OCI-LY1 (cell line): ENCODE measurements around the gene NUDT21.

Experiments
- H2AFZ ChIP-seq: fragments of 200-600 bp; sonication (generic), shearing (Covaris generic); 2 replicates; pipeline ENCODE4 v1.6.0; 2014; ENCODE audit warnings: antibody characterized with exemption, mild to moderate bottlenecking, low read length
- H3F3A ChIP-seq: fragments of 200-600 bp; sonication (generic), shearing (Covaris generic); 2 replicates; pipeline ENCODE4 v1.6.0; 2014; ENCODE audit warnings: mild to moderate bottlenecking, antibody characterized with exemption, low read length, moderate library complexity; ENCODE audit not compliant: insufficient read depth
- H3K27ac ChIP-seq: fragments of 200-600 bp; sonication (generic); 2 replicates; pipeline ENCODE4 v1.5.1; 2014; ENCODE audit warnings: low read length, mixed run types, mild to moderate bottlenecking, low read depth; ENCODE audit not compliant: poor library complexity, severe bottlenecking
- H3K27me3 ChIP-seq: fragments of 200-600 bp; sonication (generic); 2 replicates; pipeline ENCODE4 v1.6.0; 2014; ENCODE audit warnings: antibody characterized with exemption, mild to moderate bottlenecking, low read length, moderate library complexity; ENCODE audit not compliant: insufficient read depth
- H3K36me3 ChIP-seq: fragments of 200-600 bp; sonication (generic); 2 replicates; pipeline ENCODE4 v1.6.1; 2014; ENCODE audit warnings: mild to moderate bottlenecking, antibody characterized with exemption, low read length, moderate library complexity, mixed read lengths; ENCODE audit not compliant: insufficient read depth
- H3K4me1 ChIP-seq: fragments of 200-600 bp; sonication (generic); 2 replicates; pipeline ENCODE4 v1.5.1; 2014; ENCODE audit warnings: mild to moderate bottlenecking, low read length, moderate library complexity; ENCODE audit not compliant: insufficient read depth, severe bottlenecking
- H3K4me2 ChIP-seq: fragments of 200-600 bp; sonication (generic), shearing (Covaris generic); 2 replicates; pipeline ENCODE4 v1.6.1; 2014; ENCODE audit warnings: low read length
- H3K4me3 ChIP-seq: fragments of 200-600 bp; sonication (generic); 2 replicates; pipeline ENCODE4 v1.5.1; 2014; ENCODE audit warnings: low read length, low read depth, mild to moderate bottlenecking, mixed read lengths; ENCODE audit not compliant: poor library complexity, severe bottlenecking
- H3K79me2 ChIP-seq: fragments of 200-600 bp; shearing (Covaris generic); 2 replicates; pipeline ENCODE4 v1.6.1; 2016; ENCODE audit warnings: mixed run types, low read length, mixed read lengths; ENCODE audit not compliant: insufficient read depth
- H3K9ac ChIP-seq: fragments of 200-600 bp; sonication (generic), shearing (Covaris generic); 2 replicates; pipeline ENCODE4 v1.6.1; 2014; ENCODE audit warnings: mild to moderate bottlenecking, low read length, mixed read lengths
- H3K9me2 ChIP-seq: fragments of 200-600 bp; sonication (generic), shearing (Covaris generic); 2 replicates; pipeline ENCODE4 v1.6.1; 2014; ENCODE audit warnings: low read depth, mild to moderate bottlenecking, low read length, mixed read lengths
- H3K9me3 ChIP-seq: fragments of 200-600 bp; shearing (Covaris generic); 2 replicates; pipeline ENCODE4 v1.6.1; 2014; ENCODE audit warnings: low read length, mixed read lengths
- H4K20me1 ChIP-seq: fragments of 200-600 bp; sonication (generic), shearing (Covaris generic); 2 replicates; pipeline ENCODE4 v1.6.0; 2016; ENCODE audit warnings: mild to moderate bottlenecking, low read length; ENCODE audit not compliant: insufficient read depth
- CTCF ChIP-seq: fragments of 200-600 bp; sonication (generic), shearing (Covaris generic); IDR thresholded peaks from 2 replicates; pipeline ENCODE4 v1.5.1; 2017; ENCODE audit warnings: mild to moderate bottlenecking, antibody characterized with exemption, low read length, moderate library complexity, mixed read lengths
- EZH2 ChIP-seq: fragments of 200-600 bp; sonication (generic), shearing (Covaris generic); IDR thresholded peaks from 2 replicates; pipeline ENCODE4 v1.8.0; 2017; ENCODE audit warnings: borderline replicate concordance, mixed run types, mild to moderate bottlenecking, antibody characterized with exemption, low read length, moderate library complexity, mixed read lengths

NUDT21 gene

GRCh38 chr16:56413381-56413780 is 37.8 kb downstream of the NUDT21 start:
- TF ChIP-seq CTCF (no peak), EZH2 (no peak)
- H3K79me2 ChIP-seq, result peaks cover 39% of the 10 kb centered on the region
- no peaks in the 10 kb centered on the region for H3F3A ChIP-seq
- no peak overlapping the region for H3K4me2 ChIP-seq
- H3K9ac ChIP-seq, result no peak overlapping the region
- H3K36me3 ChIP-seq, result peaks cover 58% of the 10 kb centered on the region
- no peaks in the 10 kb centered on the region for H3K9me2 ChIP-seq
- no peak overlapping the region for H2AFZ ChIP-seq
- no peak overlapping the region for H3K4me3 ChIP-seq
- no peaks in the 10 kb centered on the region for H3K9me3 ChIP-seq
- H4K20me1 ChIP-seq, result no peaks in the 10 kb centered on the region
- peaks cover 19% of the 10 kb centered on the region for H3K4me1 ChIP-seq
- no peaks in the 10 kb centered on the region for H3K27me3 ChIP-seq
- no peak overlapping the region for H3K27ac ChIP-seq

- H2AFZ ChIP-seq, result no peak overlapping the region
- H3F3A ChIP-seq, result no peaks in the 10 kb centered on the region
- H4K20me1 ChIP-seq, result no peaks in the 10 kb centered on the region
- H3K36me3 ChIP-seq, result peaks cover 69% of the 10 kb centered on the region
- H3K79me2 ChIP-seq, result peaks cover 23% of the 10 kb centered on the region
- H3K9me3 ChIP-seq, result no peaks in the 10 kb centered on the region
- no peaks in the 10 kb centered on the region for H3K27me3 ChIP-seq
- H3K4me2 ChIP-seq, result no peak overlapping the region
- H3K4me3 ChIP-seq, result no peak overlapping the region
- no peaks in the 10 kb centered on the region for H3K9me2 ChIP-seq
- H3K9ac ChIP-seq, result no peak overlapping the region
- H3K4me1 ChIP-seq, result peaks cover 16% of the 10 kb centered on the region
- no peak for TF ChIP-seq EZH2
- TF ChIP-seq CTCF, result no peak
- no peak overlapping the region for H3K27ac ChIP-seq
Measured at GRCh38 chr16:56411624-56412023, 39.5 kb downstream of the NUDT21 start.

- Histone ChIP-seq H3K4me2 (no peak overlapping the region), H3K9me3 (no peaks in the 10 kb centered on the region), H4K20me1 (no peaks in the 10 kb centered on the region), H3K4me3 (no peak overlapping the region), H3K27me3 (no peaks in the 10 kb centered on the region), H3K36me3 (peaks cover 69% of the 10 kb centered on the region), H3K4me1 (peaks cover 11% of the 10 kb centered on the region), H2AFZ (no peak overlapping the region), H3K79me2 (peaks cover 18% of the 10 kb centered on the region), H3F3A (no peaks in the 10 kb centered on the region), H3K27ac (no peak overlapping the region), H3K9ac (no peak overlapping the region), H3K9me2 (no peaks in the 10 kb centered on the region)
- TF ChIP-seq EZH2 (no peak), CTCF (no peak)
Measured at GRCh38 chr16:56411123-56411522, 40.0 kb downstream of the NUDT21 start.
